Lung (tissue), 12 donors: Measurements from ENCODE around the gene SLC6A18. TPM values are rescaled to one million over a fixed set of nuclear protein-coding genes. Genes with fewer than 3 reads are reported as not detected.

ENCODE experiments used
- ATAC-seq: fragments of 200-7000 bp; cut with Tn5 transposase; one replicate; pipeline ENCODE4 v1.9.1; 2020; ENCODE audit warnings: moderate number of reproducible peaks; ENCODE audit not compliant: insufficient read depth, low FRiP score
- DNase-seq, 3 donors: peaks; one replicate each; pipeline ENCODE4 v3.0.0-alpha.2; 2013 to 2017
- H3K27ac ChIP-seq, 2 donors: one replicate each; pipeline ENCODE4 v1.5.1; 2013; ENCODE audit warnings: mild to moderate bottlenecking in 2 of 2, moderate library complexity in 2 of 2, control low read depth in 1 of 2, inconsistent platforms in 1 of 2, low read depth in 1 of 2, low read length in 1 of 2
- H3K27me3 ChIP-seq, 3 donors: one replicate each; pipeline ENCODE4 v1.5.1; 2013; ENCODE audit warnings: low read length in 2 of 3; ENCODE audit not compliant: control insufficient read depth in 3 of 3, insufficient read depth in 3 of 3
- H3K36me3 ChIP-seq, 4 donors: one replicate each; pipeline ENCODE4 v1.5.1; 2013; ENCODE audit warnings: low read length in 4 of 4, mild to moderate bottlenecking in 1 of 4, moderate library complexity in 1 of 4; ENCODE audit not compliant: control insufficient read depth in 4 of 4, insufficient read depth in 4 of 4
- H3K4me1 ChIP-seq, 5 donors: one replicate each; pipeline ENCODE4 v1.5.1; 2013; ENCODE audit warnings: low read length in 5 of 5, mild to moderate bottlenecking in 2 of 5, moderate library complexity in 1 of 5; ENCODE audit not compliant: control insufficient read depth in 5 of 5, insufficient read depth in 5 of 5
- H3K4me3 ChIP-seq: one replicate; pipeline ENCODE4 v1.5.1; 2013; ENCODE audit warnings: mild to moderate bottlenecking, control low read depth, moderate library complexity
- H3K9ac ChIP-seq, 2 donors: one replicate each; pipeline ENCODE4 v1.5.1; 2013; ENCODE audit warnings: low read length in 2 of 2, control low read depth in 1 of 2; ENCODE audit not compliant: insufficient read depth in 1 of 2
- H3K9me3 ChIP-seq, 4 donors: one replicate each; pipeline ENCODE4 v1.5.1; 2013; ENCODE audit warnings: low read length in 3 of 4, mild to moderate bottlenecking in 1 of 4, moderate library complexity in 1 of 4; ENCODE audit not compliant: control insufficient read depth in 4 of 4, insufficient read depth in 3 of 4
- CTCF ChIP-seq: IDR thresholded peaks from 2 replicates; pipeline ENCODE4 v1.5.1; 2012; ENCODE audit warnings: mild to moderate bottlenecking; ENCODE audit errors: control extremely low read depth, extremely low read depth
- WGBS, 2 donors: extraction: QIAGEN DNeasy Blood & Tissue Kit; methylation state at CpG; one replicate each; pipeline ENCODE4 v1.1.7; 2013; 5-methylcytosine and 5-hydroxymethylcytosine counted together
- polyA plus RNA-seq, 2 donors: library from polyadenylated mRNA; stranded (reverse); fragments of 200-250 nt; gene quantifications; one replicate each; pipeline ENCODE4 v1.2.1, GENCODE V29; 2013
- total RNA-seq, 2 donors: library from RNA; depleted of rRNA in 1 of 2; stranded (reverse); fragments of >200 nt in 1 of 2; gene quantifications; one replicate each; pipeline ENCODE4 v1.2.1, GENCODE V29; 2014 to 2021
- donor health status: control.
- donor health status: control.
- donor health status: Bipolar disorder and iron deficiency.
- donor health status: healthy.
- donor health status: DM: yes; HTN: yes; CAD: no.

The SLC6A18 gene
- total and polyA plus RNA-seq, 4 donors, result not detected

GRCh38 chr5:1185629-1186350 is 39.4 kb upstream of the SLC6A18 start:
- H3K9me3 ChIP-seq, result peaks cover 0 to 4% (median 0%) of the 10 kb centered on the region in 4 donors
- DNase-seq (peak; percentile 29 to 52 (median 47)), ATAC-seq (no peak)
- no peak overlapping the region for H3K4me3 ChIP-seq
- H3K36me3 ChIP-seq, result no peaks in the 10 kb centered on the region
- H3K4me1 ChIP-seq, result peaks cover 0 to 18% (median 8%) of the 10 kb centered on the region in 5 donors
- WGBS, 2 donors, result 38 to 70% methylated on average over 11 to 12 of the region's 12 CpGs
- no peak for TF ChIP-seq CTCF
- H3K9ac ChIP-seq, result no peak overlapping the region
- no peaks in the 10 kb centered on the region for H3K27me3 ChIP-seq
- no peak overlapping the region for H3K27ac ChIP-seq

- ATAC-seq (no peak), DNase-seq (no peak)
- peaks cover 0 to 18% (median 8%) of the 10 kb centered on the region in 5 donors for H3K4me1 ChIP-seq
- no peaks in the 10 kb centered on the region for H3K36me3 ChIP-seq
- H3K4me3 ChIP-seq, result no peak overlapping the region
- peaks cover 0 to 4% (median 0%) of the 10 kb centered on the region in 4 donors for H3K9me3 ChIP-seq
- 80% methylated on average over 18 of the region's 18 CpGs for WGBS, 2 donors
- no peak overlapping the region for H3K27ac ChIP-seq
- no peak overlapping the region for H3K9ac ChIP-seq
- TF ChIP-seq CTCF, result no peak
- no peaks in the 10 kb centered on the region for H3K27me3 ChIP-seq
These were observed 38.6 kb upstream of the SLC6A18 start for GRCh38 chr5:1186351-1187233.

- no peak for ATAC-seq
- H3K36me3 ChIP-seq, result no peaks in the 10 kb centered on the region
- no peak overlapping the region for H3K27ac ChIP-seq
- no peak overlapping the region for H3K4me3 ChIP-seq
- peaks cover 0 to 4% (median 0%) of the 10 kb centered on the region in 4 donors for H3K9me3 ChIP-seq
- peaks cover 0 to 3% (median 0%) of the 10 kb centered on the region in 3 donors for H3K27me3 ChIP-seq
- 91% methylated on average over 15 to 18 of the region's 18 CpGs for WGBS, 2 donors
- TF ChIP-seq CTCF, result no peak
- H3K4me1 ChIP-seq, result peaks cover 0 to 18% (median 8%) of the 10 kb centered on the region in 5 donors
- no peak for DNase-seq
- no peak overlapping the region for H3K9ac ChIP-seq
These were observed 37.8 kb upstream of the SLC6A18 start for GRCh38 chr5:1187234-1187949.
